ENCODE results near the gene NELFCD. TPM values are rescaled to one million over a fixed set of nuclear protein-coding genes. Genes with fewer than 3 reads are reported as not detected.
A peak's percentile ranks its signal among the peaks of the same experiment; 100 is the strongest.

Gene NELFCD
- total RNA-seq, 6 experiments from 2014 or later, result 31.1 to 41.4 (median 36.5) TPM

GRCh38 chr20:59005523-59006166, 24.6 kb downstream of the NELFCD start:
- DNase-seq, result no peak
- intact Hi-C loops (cut with DNase I), result no loop called here
- peak overlapping the region; percentile 88 to 98 (median 89) for H3K27ac ChIP-seq
- WGBS (ENCODE audit: insufficient coverage, low coverage, low lambda C conversion rate, missing lambda C conversion rate), result no CpG with 5 or more reads among the region's 3 CpGs
- H3K4me1 ChIP-seq, result peaks cover 3 to 27% (median 10%) of the 10 kb centered on the region in 4 donors
- TF ChIP-seq POLR2A (IDR thresholded peaks at IDR 0.05) (no peak), CTCF (IDR thresholded peaks at IDR 0.05) (no peak)
- peaks cover 0 to 35% (median 6%) of the 10 kb centered on the region in 4 donors for H3K36me3 ChIP-seq
- H3K9me3 ChIP-seq, result no peaks in the 10 kb centered on the region
- no peaks in the 10 kb centered on the region for H3K27me3 ChIP-seq
- H3K4me3 ChIP-seq, result peak overlapping the region; percentile 63 to 98 (median 89)
- ATAC-seq, result peak in 1 of 4 donors; percentile 1

- H3K9me3 ChIP-seq, result no peaks in the 10 kb centered on the region
- intact Hi-C loops (cut with DNase I), result no loop called here
- peaks cover 0 to 29% (median 4%) of the 10 kb centered on the region in 4 donors for H3K36me3 ChIP-seq
- TF ChIP-seq POLR2A (IDR thresholded peaks at IDR 0.05) (no peak), CTCF (IDR thresholded peaks at IDR 0.05) (no peak)
- ATAC-seq (peak; percentile 63 to 76 (median 72)), DNase-seq (peak; percentile 80 to 95 (median 95))
- H3K4me1 ChIP-seq, result peaks cover 3 to 27% (median 10%) of the 10 kb centered on the region in 4 donors
- peak overlapping the region; percentile 88 to 98 (median 89) for H3K27ac ChIP-seq
- no peaks in the 10 kb centered on the region for H3K27me3 ChIP-seq
- H3K4me3 ChIP-seq, result peak overlapping the region; percentile 63 to 98 (median 89)
- no CpG with 5 or more reads among the region's 29 CpGs for WGBS (ENCODE audit: insufficient coverage, low coverage, low lambda C conversion rate, missing lambda C conversion rate)
Observed at GRCh38 chr20:59006167-59006863, 25.3 kb downstream of the NELFCD start.

- intact Hi-C loops (cut with DNase I), result no loop called here
- H3K4me1 ChIP-seq, result peaks cover 3 to 27% (median 10%) of the 10 kb centered on the region in 4 donors
- WGBS (ENCODE audit: insufficient coverage, low coverage, low lambda C conversion rate, missing lambda C conversion rate), result 0% methylated on average over 1 of the region's 82 CpGs
- H3K4me3 ChIP-seq, result peak within 1 kb of the TSS; percentile 63 to 98 (median 89)
- peak within 1 kb of the TSS; percentile 88 to 98 (median 89) for H3K27ac ChIP-seq
- peaks cover 0 to 21% (median under 1%) of the 10 kb centered on the region in 4 donors for H3K36me3 ChIP-seq
- H3K9me3 ChIP-seq, result no peaks in the 10 kb centered on the region
- TF ChIP-seq POLR2A (IDR thresholded peaks at IDR 0.05) (peak; percentile 79), CTCF (IDR thresholded peaks at IDR 0.05) (no peak)
- DNase-seq, result peak; percentile 86 to 91 (median 91)
- peak; percentile 74 to 87 (median 76) for ATAC-seq
- H3K27me3 ChIP-seq, result no peaks in the 10 kb centered on the region
Observed at GRCh38 chr20:59006864-59007664, 26.0 kb downstream of the NELFCD start, which contains the start of gene CTSZ. Gene CTSZ, minus strand, starts transcription at chr20:59007254. Its CDS starts 126 bp downstream, at chr20:59007128.
